T-helper 1 cell treated with Interleukin-12 subunit alpha and Interleukin-12 subunit beta and Interleukin-4 antibody, amounts not matched to agents 30 μg/mL and 1 μg/mL, for 36 hours (primary cell): Measurements from ENCODE around the gene DSC2.

Source experiments
- H3K27ac Mint-ChIP-seq: one replicate; pipeline ENCODE4 v1.8.0; 2021; ENCODE audit warnings: mild to moderate bottlenecking, mixed read lengths
- H3K27me3 Mint-ChIP-seq: one replicate; pipeline ENCODE4 v1.8.0; 2021; ENCODE audit warnings: low read depth, mixed read lengths
- H3K36me3 Mint-ChIP-seq: one replicate; pipeline ENCODE4 v1.8.0; 2021; ENCODE audit warnings: low read depth, mixed read lengths
- H3K4me1 Mint-ChIP-seq: one replicate; pipeline ENCODE4 v1.8.0; 2021; ENCODE audit warnings: low read depth, mixed read lengths
- H3K4me3 Mint-ChIP-seq: one replicate; pipeline ENCODE4 v1.8.0; 2021; ENCODE audit warnings: mild to moderate bottlenecking, moderate library complexity, mixed read lengths
- H3K9me3 Mint-ChIP-seq: one replicate; pipeline ENCODE4 v1.8.0; 2021; ENCODE audit warnings: mixed read lengths

DSC2 gene

GRCh38 chr18:31103423-31103822 is 1.2 kb upstream of the DSC2 start:
- H3K4me3 Mint-ChIP-seq: no peak overlapping the region
- no peaks in the 10 kb centered on the region for H3K36me3 Mint-ChIP-seq

DNA sequence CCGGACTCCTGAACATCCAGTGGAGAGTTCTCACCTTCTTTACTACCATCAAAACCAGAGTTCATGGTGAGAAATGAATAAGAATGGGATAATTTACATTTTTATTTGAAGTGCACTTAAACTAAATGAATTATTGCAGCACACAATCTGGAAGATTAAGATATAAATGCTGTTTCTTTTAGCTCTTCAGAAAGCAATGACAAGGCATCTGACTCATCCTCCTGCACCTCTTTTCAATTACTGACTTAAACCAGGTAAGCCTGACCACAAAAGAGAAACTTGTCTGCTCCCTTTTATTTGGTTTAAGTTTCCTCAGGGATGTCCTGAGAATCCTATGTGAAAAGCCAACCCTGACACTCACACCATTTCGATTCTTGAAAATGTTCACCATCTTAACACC is 720 bp upstream of the DSC2 start:
- no peak overlapping the region for H3K4me3 Mint-ChIP-seq
- H3K27me3 Mint-ChIP-seq: peaks cover 35% of the 10 kb centered on the region
- H3K27ac Mint-ChIP-seq: no peak overlapping the region
- H3K9me3 Mint-ChIP-seq: no peaks in the 10 kb centered on the region
- no peaks in the 10 kb centered on the region for H3K36me3 Mint-ChIP-seq
- no peaks in the 10 kb centered on the region for H3K4me1 Mint-ChIP-seq

More at GRCh38 chr18:31103423-31103822, 1.2 kb upstream of the DSC2 start:
- Mint-ChIP-seq H3K27ac (no peak overlapping the region), H3K9me3 (no peaks in the 10 kb centered on the region), H3K4me1 (no peaks in the 10 kb centered on the region), H3K27me3 (peaks cover 35% of the 10 kb centered on the region)

DNA sequence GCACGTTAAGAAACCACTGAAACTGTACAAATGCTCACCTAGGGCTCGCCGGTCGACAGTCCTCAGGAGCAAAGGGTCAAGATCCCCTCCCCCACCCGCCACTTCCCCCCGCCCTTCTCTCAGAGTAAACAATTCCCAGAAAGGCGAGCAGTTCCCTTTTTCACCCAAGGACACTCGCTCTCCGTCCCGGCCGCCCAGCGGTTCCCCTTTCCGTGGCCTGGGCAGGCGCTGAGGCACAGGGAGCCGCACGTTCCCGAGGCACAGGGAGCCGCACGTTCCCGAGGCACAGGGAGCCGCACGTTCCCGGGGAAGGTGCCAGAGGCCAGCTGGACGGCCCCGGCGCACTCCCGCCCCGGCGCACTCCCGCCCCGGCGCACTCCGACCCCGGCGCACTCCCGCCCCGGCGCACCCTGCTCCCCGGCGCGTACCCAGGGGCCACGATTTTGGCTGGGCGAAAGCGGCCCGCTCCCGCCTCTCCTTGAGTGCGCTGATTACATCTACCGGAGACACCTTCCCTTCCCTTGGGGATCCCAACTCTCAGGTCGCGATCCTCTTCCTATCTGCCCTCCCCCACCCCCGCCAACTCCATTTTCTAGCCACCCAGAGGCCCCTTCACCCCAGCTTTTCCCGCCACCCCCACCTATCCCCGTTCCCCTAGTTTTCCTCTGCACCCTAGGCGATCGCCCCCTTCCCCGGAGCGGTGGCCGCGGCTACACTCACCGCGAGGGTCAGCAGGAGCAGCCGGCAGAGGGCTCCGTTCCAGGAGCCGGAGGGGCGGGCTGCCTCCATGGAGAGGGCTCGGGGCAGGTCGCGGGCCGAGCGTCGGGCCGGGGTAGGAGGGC is 817 bp downstream of the DSC2 start:
- H3K9me3 Mint-ChIP-seq: no peaks in the 10 kb centered on the region
- no peak overlapping the region for H3K27ac Mint-ChIP-seq
- H3K27me3 Mint-ChIP-seq: peaks cover 35% of the 10 kb centered on the region
- H3K4me3 Mint-ChIP-seq: no peak overlapping the region
- no peaks in the 10 kb centered on the region for H3K36me3 Mint-ChIP-seq
- no peaks in the 10 kb centered on the region for H3K4me1 Mint-ChIP-seq

- Mint-ChIP-seq H3K9me3 (no peaks in the 10 kb centered on the region), H3K27ac (no peak overlapping the region), H3K4me3 (no peak overlapping the region), H3K4me1 (no peaks in the 10 kb centered on the region), H3K36me3 (no peaks in the 10 kb centered on the region), H3K27me3 (peaks cover 35% of the 10 kb centered on the region)
Observed at GRCh38 chr18:31100436-31101182, 1.6 kb downstream of the DSC2 start.

DNA sequence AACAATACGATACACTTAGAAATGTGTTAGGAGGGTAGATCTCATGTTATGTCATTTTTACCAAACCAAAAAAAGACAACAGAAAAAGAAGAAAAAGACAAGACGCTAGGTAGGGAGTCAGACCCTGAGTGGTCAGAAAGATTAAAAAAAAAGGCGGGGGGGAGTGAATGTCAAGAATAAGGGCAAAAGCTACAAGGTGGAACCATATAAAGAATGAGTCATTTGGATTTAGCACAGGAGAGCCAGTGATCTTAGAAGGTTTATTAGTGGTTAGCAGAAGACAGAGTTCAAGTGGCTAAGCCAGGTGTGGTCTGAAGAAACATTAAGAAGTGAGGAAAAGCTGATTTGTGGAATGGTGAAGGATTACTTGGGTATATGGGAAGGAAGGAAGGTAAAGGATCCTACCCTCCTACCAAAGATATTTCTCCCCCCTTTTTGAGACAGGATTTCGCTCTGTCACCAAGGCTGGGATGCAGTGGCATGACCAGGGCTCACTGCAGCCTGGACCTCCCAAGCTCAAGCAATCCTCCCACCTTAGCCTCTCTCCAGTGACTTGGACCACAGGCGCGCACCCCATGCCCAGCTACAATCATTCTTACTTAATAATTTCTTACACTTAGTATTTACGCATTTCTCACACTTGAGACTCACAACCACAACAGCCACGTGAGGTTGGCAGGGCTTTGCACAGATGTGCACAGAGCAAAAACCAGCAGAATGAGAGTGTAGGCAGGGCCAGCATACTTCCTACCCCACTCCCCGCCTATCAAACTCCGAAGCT is 2.6 kb downstream of the DSC2 start:
- Mint-ChIP-seq H3K4me1 (no peaks in the 10 kb centered on the region), H3K27me3 (peaks cover 35% of the 10 kb centered on the region), H3K9me3 (no peaks in the 10 kb centered on the region)

GRCh38 chr18:31098878-31099277 is 3.3 kb downstream of the DSC2 start:
- H3K27me3 Mint-ChIP-seq: peaks cover 35% of the 10 kb centered on the region
- H3K4me1 Mint-ChIP-seq: no peaks in the 10 kb centered on the region
- no peaks in the 10 kb centered on the region for H3K36me3 Mint-ChIP-seq
- no peak overlapping the region for H3K27ac Mint-ChIP-seq
- H3K4me3 Mint-ChIP-seq: no peak overlapping the region
- no peaks in the 10 kb centered on the region for H3K9me3 Mint-ChIP-seq

More for the DNA sequence above, 2.6 kb downstream of the DSC2 start:
- H3K36me3 Mint-ChIP-seq: no peaks in the 10 kb centered on the region
- H3K27ac Mint-ChIP-seq: no peak overlapping the region
- H3K4me3 Mint-ChIP-seq: no peak overlapping the region

GRCh38 chr18:31097666-31098065 is 4.6 kb downstream of the DSC2 start:
- no peaks in the 10 kb centered on the region for H3K9me3 Mint-ChIP-seq
- H3K27ac Mint-ChIP-seq: no peak overlapping the region
- no peaks in the 10 kb centered on the region for H3K4me1 Mint-ChIP-seq
- H3K4me3 Mint-ChIP-seq: no peak overlapping the region
- peaks cover 30% of the 10 kb centered on the region for H3K27me3 Mint-ChIP-seq
- no peaks in the 10 kb centered on the region for H3K36me3 Mint-ChIP-seq

DNA sequence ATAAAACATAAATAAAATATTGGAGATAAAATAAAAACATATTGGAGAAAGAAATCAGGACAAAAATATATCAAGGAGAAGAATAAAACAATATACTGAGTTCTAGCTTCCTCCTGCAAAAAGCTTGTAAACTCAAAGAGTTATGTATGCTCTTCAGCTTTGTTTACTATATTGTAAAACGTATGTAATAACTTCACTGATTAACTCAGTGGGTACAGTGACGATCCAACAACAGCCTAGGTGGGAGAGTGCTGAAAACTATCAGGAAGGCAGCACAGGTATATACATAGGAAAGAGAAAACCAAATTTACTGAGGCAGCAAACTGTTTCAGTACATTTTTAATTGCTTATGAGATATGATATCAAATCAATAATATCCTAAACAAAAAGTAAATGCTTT is 8.3 kb downstream of the DSC2 start:
- Mint-ChIP-seq H3K27me3 (peaks cover 2% of the 10 kb centered on the region), H3K36me3 (no peaks in the 10 kb centered on the region), H3K4me1 (no peaks in the 10 kb centered on the region), H3K4me3 (no peak overlapping the region), H3K9me3 (no peaks in the 10 kb centered on the region), H3K27ac (no peak overlapping the region)

GRCh38 chr18:31093294-31093693 is 8.9 kb downstream of the DSC2 start:
- no peak overlapping the region for H3K27ac Mint-ChIP-seq
- no peaks in the 10 kb centered on the region for H3K4me1 Mint-ChIP-seq
- no peak overlapping the region for H3K4me3 Mint-ChIP-seq
- H3K27me3 Mint-ChIP-seq: no peaks in the 10 kb centered on the region
- H3K36me3 Mint-ChIP-seq: no peaks in the 10 kb centered on the region
- H3K9me3 Mint-ChIP-seq: no peaks in the 10 kb centered on the region

DNA sequence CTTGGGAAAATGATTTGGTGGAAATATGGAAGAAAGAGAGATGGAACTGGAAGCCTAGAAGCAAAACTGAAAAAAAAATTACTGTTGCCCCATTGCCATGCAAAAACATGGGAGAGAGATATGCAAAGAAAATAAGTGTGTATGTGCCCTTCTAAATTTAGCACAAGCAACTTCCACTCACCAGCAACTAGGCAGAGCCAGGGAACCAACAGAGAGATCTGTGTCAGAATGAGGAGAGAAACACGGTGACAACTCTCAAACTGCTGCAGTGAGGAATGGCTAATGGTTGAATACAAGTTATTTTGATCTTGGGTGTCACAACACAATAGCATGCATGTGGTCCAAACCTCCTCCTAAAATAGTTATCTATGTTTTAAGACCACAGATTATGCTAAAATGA is 10.9 kb downstream of the DSC2 start:
- Mint-ChIP-seq H3K36me3 (no peaks in the 10 kb centered on the region), H3K27ac (no peak overlapping the region), H3K27me3 (no peaks in the 10 kb centered on the region), H3K4me3 (no peak overlapping the region), H3K4me1 (no peaks in the 10 kb centered on the region), H3K9me3 (no peaks in the 10 kb centered on the region)

GRCh38 chr18:31088532-31088931 is 13.7 kb downstream of the DSC2 start:
- no peaks in the 10 kb centered on the region for H3K4me1 Mint-ChIP-seq
- no peak overlapping the region for H3K4me3 Mint-ChIP-seq
- H3K9me3 Mint-ChIP-seq: no peaks in the 10 kb centered on the region

DNA sequence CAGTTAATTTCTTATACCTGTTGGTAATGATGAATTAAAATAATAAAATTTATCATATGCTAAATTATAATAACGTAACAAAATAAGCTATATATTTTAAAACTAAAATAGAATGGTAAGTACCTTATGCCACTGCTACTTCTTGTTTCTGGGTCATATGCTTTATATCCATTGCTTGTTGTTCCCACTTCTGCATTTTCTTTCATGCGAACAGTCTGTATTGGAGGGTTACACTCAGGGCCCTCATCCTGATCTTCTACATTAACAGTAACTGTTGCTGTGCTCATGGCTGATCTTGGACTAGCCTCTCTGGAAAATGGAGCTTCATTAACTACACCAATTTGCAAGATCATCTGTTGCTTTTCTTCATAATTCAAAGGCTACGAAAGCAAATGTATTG is 22.2 kb downstream of the DSC2 start:
- Mint-ChIP-seq H3K4me3 (no peak overlapping the region), H3K4me1 (no peaks in the 10 kb centered on the region)

More at GRCh38 chr18:31088532-31088931, 13.7 kb downstream of the DSC2 start:
- Mint-ChIP-seq H3K27ac (no peak overlapping the region), H3K27me3 (no peaks in the 10 kb centered on the region), H3K36me3 (no peaks in the 10 kb centered on the region)

DNA sequence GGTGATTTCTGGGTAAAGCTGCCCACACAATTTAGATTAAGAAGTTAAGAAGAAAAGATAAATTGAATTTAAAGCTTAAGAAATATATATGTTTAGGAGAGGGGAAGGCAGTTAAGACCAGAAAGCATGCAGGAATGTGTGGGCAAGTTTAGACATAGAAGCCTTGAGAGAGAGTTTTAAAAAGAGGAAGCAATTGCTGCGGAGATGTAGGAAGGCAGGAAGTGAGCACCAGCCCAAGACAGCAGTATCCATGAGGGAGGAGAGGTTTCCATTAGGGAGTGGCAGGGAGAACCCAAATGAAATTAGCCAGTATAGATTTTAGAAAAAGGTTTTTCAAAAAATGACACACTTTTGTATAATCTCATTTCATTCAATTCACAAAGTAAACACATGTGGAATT is 24.3 kb downstream of the DSC2 start:
- Mint-ChIP-seq H3K27ac (no peak overlapping the region), H3K27me3 (no peaks in the 10 kb centered on the region), H3K4me1 (no peaks in the 10 kb centered on the region), H3K9me3 (peaks cover 3% of the 10 kb centered on the region), H3K36me3 (no peaks in the 10 kb centered on the region), H3K4me3 (no peak overlapping the region)

More for the DNA sequence above, 22.2 kb downstream of the DSC2 start:
- H3K36me3 Mint-ChIP-seq: no peaks in the 10 kb centered on the region
- no peak overlapping the region for H3K27ac Mint-ChIP-seq
- H3K9me3 Mint-ChIP-seq: peaks cover under 1% of the 10 kb centered on the region
- no peaks in the 10 kb centered on the region for H3K27me3 Mint-ChIP-seq

- H3K27me3 Mint-ChIP-seq: no peaks in the 10 kb centered on the region
- H3K9me3 Mint-ChIP-seq: peaks cover 7% of the 10 kb centered on the region
- H3K36me3 Mint-ChIP-seq: no peaks in the 10 kb centered on the region
- H3K4me3 Mint-ChIP-seq: no peak overlapping the region
- no peaks in the 10 kb centered on the region for H3K4me1 Mint-ChIP-seq
- no peak overlapping the region for H3K27ac Mint-ChIP-seq
Observed at GRCh38 chr18:31072175-31072574, 30.0 kb downstream of the DSC2 start.
